AG08396 (cell line): Measurements from ENCODE around the gene ACOT13.
"Not testable (repeated sequence)": the region's sequence is repeated elsewhere in the genome, so short reads cannot be mapped to it uniquely, and the experiment has no call there.

Source experiments
- DNase-seq: peaks from one replicate; pipeline ENCODE4 v3.0.0; 2012; ENCODE audit warnings: low spot score, mixed read lengths

Gene ACOT13

DNA sequence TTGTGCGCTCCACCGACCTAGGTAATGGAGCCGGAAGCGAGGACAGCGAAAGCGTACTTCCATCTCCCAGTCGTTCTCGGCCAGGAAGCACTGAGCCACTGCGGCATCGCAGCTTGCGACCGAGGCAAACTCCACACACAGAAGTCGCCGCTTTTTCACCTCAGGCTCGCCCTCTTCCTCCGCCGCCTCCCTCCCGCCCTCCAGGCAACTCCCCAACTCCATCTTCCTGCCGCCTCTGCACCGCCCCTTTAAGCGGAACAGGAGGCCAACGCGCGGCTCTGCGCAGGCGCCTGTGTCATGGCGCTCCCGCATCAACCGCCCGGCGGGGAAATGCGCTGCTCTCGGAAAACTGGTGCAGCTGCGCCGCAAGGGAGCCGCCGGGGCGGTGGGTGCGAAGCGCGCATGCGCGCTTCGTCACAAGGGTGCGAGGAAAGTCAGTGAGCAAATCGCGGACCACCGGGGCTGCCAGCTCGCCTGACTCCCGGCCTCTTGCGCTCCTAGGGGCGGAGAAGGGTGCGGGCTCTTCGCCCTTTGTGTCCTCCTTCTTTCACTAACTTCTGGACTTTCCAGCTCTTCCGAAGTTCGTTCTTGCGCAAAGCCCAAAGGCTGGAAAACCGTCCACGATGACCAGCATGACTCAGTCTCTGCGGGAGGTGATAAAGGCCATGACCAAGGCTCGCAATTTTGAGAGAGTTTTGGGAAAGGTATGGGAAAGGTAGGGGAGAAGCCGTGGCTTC, at the start of gene ACOT13, which contains the start of gene TDP2:
Gene ACOT13 (plus strand): TSS at position 437 of the 737 bp plus-strand sequence. CDS start 187 bp downstream, at position 624.
Gene TDP2 (minus strand): TSS at position 259 of the 737 bp plus-strand sequence. CDS start 37 bp downstream, at position 222.
- peak; percentile 98 for DNase-seq

- DNase-seq: no peak
Observed at GRCh38 chr6:24619661-24620060, 47.2 kb upstream of the ACOT13 start.

DNA sequence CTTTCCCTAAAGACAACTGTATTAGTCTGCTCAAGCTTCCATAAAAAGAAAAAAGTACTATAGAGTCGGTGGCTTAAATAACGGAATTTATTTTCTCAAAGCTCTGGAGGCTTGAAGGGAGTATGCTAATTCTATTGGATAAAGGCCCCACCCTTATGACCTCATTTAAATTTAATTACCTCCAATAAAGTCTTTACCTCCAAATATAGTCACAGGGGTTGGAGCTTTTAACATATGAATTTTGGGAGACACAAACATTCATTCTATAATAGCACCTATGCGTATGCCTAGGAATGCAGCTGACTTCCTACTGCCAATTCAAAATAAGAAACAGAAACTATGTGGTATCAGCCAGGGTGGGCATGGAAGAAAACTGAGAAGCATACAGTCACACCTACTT, 46.2 kb upstream of the ACOT13 start:
- no peak for DNase-seq

DNA sequence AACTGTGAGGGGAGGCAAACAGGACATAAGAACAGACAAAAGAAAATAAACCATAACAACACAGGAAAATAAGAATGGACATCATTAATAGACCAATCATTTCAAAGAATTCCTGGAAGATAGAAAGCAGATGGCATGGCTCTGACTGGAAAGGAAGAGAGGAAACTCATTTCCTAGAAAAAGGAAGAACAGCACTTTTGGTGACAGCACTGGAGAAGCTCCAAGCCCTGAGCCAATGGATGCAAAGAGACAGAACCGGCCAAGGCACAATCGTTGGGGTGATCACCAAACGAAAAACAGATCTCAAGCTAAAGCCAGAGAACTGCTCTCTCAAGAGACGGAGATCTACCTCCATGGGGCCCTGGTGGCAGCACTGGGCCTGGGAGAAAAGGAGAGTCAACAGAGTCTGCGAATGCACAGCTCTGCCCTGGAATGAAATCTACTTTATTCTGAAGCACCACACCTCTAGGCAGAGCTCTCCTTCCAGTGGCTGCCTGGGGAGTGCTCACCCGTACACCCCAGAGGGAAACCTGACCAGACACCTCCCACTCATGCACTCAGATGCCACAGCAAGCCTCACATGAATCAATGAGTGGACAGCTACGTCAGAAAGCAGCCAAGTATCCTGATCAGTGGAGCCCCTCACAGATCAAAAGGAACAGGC, 45.1 kb upstream of the ACOT13 start:
- DNase-seq: no peak

DNA sequence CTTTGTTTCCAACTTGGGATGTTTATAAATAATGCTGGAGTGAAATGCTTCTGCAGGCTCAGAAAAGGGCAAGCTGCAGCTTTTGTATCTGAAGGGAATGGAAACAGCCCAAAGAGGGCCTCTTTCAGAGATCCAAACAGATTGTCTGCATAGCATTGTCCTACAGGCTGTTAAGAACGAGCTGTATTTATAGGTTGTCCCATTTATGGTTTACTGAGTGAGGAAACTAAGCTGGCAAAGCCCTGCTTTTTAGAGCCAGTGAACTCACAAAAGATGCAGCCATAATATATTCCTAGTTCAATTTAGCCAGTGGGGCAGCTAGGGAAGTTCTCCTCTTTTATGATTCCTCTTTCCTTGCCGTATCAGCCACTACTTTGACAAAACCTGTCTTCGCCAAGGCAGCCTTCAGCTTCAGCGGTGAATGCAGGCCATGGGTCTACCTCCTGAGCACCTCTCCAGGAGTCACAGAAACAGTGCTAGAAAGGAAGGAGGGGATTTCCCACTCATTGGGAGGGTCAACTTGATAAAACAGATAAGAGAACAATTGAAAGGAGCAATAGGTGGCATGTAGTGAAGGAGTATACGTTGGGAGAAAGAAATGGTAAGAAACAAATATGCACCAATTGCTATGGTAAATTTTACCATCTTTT, 35.9 kb upstream of the ACOT13 start:
- no peak for DNase-seq

- DNase-seq: no peak
Observed at GRCh38 chr6:24631671-24632070, 35.2 kb upstream of the ACOT13 start.

DNA sequence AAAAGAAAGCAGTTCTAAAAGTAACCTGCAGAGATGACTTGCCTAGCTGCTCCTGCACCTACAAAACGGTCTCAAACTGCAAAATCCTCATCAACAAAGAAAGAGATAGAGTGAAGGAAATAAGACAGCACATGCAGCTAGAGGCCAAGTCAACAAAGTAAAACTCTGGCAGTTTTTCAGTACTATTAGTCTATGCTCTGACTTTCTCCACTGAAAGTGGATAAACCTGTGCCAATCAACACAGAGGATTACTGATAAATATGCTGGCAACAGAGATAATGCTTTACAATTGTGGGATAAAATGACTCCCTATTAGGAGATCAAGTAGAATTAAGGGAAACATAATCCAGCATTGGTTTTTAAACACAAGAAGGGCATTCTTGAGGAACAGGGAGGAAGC, 34.3 kb upstream of the ACOT13 start:
- no peak for DNase-seq

DNA sequence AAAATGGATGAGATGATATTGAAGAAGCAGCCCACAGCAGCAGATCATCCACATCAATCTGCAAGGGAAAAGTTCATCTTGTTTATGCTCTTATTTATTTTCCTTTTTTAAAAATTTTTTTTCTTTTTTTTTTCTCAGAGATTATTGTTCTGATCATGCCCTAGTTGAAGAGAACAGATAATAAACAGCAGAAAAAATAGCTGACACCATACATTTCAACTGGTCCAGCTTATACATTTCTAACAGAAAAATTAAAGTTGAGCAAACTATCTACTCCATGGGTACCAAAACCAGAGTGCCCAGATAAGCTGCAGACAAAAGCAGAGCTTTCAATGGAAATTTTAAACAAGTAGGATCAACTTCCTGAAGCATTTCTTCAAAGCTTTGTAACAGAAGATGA, 30.2 kb upstream of the ACOT13 start:
- DNase-seq: no peak

DNA sequence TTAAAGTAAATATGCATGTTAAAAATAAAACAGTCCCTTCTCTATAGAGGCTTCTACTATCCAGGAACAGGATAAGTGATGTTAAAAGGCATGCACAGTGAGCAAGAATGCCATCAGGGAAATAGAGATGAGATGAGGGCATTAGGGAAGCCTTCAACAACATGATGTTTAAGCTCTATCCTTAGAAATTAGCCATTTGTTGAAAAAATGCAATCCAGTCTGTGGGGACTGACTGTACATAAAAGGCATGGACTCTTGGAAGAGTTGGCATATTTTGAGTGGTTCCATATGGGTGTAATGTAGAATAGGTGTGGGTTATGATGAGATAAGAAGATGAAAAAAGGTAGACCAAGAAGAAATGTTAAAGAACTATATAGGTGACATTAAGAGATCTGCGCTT, 26.7 kb upstream of the ACOT13 start:
- DNase-seq: no peak

DNA sequence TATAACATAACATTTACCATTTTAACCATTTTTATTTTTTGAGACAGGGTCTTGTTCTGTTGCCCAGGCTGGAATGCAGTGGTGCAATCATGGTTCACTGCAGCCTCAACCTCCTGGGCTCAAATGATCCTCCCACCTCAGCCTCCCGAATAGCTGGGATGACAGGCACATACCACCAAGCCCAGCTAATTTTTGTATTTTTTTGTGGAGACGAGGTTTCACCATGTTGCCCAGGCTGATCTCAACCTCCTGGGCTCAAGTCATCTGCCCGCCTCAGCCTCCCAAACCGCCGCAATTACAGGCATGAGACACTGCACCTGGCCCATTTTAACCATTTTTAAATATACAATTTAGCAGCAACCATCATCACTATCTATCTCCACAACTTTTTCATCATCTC, 26.2 kb upstream of the ACOT13 start:
- not testable (repeated sequence) for DNase-seq

GRCh38 chr6:24642061-24642460, 24.8 kb upstream of the ACOT13 start:
- no peak for DNase-seq

DNA sequence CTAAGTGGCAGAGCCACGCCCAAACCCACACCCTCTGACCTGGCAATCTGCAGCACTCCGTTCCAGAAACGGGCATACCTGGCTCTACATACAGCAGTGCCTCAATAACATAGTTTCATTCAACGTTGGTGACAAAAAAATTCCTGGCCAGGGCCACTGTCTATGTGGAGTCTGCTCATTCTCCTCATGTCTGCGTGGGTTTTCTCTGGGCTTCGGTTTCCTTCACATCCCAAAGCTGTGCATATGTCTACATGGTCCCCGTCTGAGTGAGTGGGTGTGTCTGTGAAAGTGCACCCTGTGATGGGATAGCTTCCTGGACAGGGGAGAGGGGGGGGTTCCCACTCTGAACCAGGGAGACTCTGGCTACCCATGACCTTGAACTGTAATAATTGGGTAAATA, 23.0 kb upstream of the ACOT13 start:
- DNase-seq: no peak

DNA sequence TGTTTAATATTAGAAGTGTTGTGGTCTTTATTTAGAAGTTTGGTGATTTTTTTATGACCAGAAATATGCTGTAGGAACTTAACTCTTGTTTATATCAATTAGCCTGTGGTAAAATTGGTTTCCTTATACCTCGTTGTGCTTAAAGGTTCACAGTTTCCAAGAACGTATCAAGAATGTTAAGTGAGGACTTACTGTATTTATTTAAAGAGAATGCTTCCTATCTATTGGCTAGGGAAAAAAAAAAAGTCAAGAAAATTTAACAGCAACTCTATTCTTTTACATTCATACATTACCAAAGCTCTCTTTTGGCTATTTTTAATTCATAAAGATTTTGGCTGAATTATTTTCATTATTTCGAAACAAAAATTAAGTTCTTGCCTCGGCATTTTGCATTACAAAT, 22.5 kb upstream of the ACOT13 start:
- no peak for DNase-seq

DNA sequence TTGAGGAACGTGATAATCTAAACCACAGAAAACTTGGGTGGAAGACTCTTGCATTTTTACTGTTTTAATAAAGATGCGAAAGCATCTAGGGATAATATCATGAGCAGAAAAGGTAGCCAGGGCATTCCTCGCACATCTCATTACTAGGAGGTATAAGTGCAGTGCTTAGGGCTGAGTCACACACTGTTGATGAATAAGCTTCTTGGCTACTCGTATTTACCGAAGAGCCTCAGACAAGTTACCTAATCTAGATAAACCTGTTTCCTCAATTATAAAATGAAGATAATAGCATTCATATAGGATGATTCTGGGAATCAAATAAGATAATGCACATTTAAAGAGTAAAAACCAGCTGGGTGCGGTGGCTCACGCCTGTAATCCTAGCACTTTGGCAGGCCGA, 20.1 kb upstream of the ACOT13 start:
- no peak for DNase-seq

GRCh38 chr6:24648276-24648675, 18.6 kb upstream of the ACOT13 start:
- DNase-seq: no peak

- DNase-seq: no peak
Observed at GRCh38 chr6:24649691-24650090, 17.2 kb upstream of the ACOT13 start.

- DNase-seq: no peak
Observed at GRCh38 chr6:24650365-24650764, 16.5 kb upstream of the ACOT13 start.

DNA sequence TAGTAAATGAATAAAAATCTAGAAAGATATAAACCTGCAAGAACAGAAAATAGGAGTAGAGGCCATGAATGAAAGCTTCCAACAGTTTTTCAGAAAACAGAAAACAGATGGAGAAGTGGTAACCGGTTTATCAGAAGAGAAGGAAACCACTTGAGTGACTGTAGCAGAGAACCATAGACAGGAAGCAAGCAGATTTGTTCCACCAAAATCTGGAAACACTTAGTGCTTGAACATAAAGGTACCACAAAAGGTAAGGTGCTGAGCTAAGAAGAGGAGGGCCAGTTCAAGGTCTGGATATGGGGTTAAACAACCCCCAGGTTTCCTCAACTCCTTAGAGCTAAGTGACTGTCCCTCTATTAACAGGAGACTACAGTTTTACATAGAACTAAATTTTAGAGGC, 11.7 kb upstream of the ACOT13 start:
- DNase-seq: no peak

DNA sequence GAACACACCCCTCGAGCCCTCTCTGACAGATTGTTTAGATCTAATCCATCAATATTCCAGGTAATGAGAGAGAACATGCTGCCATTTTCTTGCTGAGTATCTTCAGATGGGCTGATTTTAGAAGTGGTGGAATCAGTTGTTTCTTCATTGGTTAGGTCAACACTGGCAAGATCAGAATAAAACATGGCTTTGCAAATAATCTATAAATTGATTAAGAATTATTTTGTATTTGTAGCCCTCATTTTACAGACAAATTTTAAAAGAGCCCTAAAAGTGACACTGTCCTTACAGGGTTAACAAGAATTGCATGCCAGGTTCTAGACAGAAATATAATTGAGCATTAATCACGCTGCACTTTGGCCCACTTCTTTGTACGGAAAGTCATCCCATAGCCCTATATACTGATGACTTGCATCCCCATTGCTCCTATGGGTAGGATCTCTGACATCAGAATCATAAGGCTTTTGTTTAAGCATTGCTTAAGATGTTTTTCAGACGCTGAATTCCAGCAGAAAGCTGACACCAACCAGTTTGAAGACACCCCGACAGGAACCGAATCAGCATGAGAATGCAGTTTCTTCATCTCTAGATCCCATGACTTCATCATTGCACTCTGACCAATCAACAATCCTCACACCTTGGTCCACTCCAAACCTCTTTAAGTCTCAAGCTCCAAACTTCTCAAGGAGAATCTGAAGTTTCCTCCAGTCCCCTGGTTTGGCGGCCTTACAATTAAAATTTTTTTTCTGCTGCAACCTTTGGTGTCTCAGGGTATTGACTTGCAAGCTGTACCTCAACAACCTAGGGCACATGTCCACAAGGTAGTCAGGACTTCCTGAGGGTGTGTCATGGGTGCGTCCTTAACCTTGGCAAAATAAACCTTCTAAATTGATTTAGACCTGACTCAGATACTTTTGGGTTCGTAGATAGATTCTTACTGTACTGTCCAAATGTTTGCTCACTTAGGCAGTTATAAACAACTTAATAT, 8.0 kb upstream of the ACOT13 start:
- DNase-seq: peak; percentile 60

DNA sequence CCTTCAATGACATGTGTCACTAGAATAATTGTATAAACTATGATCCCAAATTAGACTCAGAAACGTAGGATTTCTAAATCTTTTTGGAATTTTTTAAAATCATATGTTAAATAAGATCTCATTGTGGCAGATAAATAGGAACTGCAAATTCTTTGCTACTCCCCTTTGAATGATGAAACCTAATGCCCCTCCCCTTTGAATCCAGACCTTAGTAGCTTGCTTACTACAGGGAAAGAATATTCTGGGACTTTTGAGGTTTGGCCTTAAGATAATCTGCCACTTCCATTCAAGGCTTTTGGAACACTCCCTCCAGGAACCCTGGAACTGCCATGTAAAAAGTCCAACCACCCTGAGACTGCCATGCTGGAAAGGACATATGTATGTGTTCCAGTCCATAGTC, 7.3 kb upstream of the ACOT13 start:
- DNase-seq: no peak

- no peak for DNase-seq
Observed at GRCh38 chr6:24660105-24660504, 6.8 kb upstream of the ACOT13 start.

- not testable (repeated sequence) for DNase-seq
Observed at GRCh38 chr6:24661759-24662158, 5.1 kb upstream of the ACOT13 start.
